ENCODE results near the gene FOXE3.

FOXE3 gene

DNA sequence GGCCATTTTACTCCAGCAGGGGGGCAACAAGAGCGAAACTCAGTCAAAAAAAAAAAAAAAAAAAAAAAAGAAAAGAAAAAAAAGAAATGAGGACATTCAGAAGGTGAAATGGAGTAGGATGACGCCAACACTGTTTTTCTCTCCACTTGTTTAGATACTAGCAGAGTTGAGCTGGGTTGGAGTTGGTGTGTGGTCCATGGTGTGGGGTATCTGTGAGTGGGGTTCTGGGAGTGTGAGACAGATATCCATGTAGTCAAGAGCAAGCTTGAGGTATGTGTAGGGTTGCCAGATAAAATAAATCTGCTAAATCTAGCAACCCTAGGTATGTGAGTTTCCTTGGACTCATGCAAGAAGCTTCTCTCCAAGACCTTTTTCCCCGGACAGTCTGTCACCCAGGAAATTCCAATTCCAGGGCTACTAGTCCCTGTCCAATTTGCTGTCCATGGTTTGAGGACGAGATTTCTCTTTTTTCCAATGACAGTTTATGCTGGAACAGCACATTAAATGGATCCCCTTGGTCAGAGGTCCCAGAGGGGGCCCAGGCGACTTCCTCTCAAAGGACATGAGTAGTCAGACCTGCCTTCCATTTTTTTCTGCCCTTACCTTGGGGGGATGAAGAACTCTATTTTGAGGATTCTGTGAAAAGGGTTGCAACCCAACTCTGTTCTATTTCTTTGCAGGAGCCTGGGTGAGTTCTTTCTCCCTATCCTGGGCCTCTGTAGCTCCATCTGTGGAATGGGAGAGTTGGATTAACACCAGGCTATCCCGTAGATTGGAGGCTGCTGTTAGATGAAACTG is 19.6 kb downstream of the FOXE3 start:
- DNase-seq (ENCODE audit: low read depth in 2 of 2), result no peak

DNA sequence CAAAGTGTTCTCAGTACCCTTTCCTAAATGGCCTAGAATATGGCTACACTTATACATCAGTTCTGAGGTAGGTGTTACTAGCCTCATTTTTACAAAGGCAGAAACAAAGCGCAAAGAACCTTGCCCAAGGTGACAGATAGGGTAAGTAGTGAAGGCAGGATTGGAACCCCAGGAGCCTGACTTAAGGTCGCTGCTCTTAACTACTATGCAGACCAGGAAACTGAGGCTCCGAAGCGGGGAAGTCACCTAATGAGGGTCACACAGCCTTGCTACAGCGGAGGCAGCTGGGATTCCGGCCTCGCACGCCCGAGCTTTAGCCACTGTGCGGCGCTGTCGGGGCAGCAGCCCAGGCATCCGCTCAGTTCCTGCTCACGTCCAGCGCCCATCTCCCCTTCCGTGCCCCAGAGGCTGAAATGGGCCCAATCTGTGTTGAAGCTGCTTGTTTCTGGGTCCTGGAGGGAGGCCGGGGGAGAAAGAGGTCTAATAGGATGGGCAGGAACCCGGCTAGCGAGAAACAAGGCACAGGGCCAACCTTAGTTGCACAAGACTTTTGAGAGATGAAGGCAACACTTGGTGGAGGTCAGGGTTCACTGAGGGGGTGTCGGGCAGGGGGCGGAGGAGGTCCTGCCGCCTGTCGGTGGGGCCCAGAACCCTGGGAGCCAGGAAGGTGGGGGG is 20.4 kb downstream of the FOXE3 start:
- DNase-seq (ENCODE audit: low read depth in 2 of 2), result peak; percentile 68 to 74

DNA sequence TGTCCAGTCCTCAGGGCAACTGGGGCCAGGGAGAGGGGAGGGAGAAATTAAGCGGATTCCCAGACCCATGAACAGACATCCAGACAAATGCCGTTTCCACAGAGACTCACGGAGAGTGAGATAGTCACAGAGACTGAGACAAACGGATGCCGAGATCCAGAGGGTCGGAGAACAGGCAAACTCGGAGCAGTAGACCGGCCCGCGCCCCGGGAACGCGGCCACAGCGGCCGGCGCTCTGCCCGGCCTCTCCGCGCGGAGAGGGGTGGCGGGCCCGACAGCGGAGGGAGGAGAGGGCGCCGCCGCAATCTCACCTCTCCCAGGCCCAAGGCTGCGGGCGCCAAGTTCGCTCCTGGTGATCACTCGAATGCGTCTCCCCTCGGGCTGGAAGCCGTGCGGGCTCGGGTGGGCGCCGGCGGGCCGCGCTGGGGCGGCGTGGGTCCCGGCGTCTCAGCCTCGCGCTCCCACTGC is 20.9 kb downstream of the FOXE3 start:
- no peak for DNase-seq (ENCODE audit: low read depth in 2 of 2)

DNA sequence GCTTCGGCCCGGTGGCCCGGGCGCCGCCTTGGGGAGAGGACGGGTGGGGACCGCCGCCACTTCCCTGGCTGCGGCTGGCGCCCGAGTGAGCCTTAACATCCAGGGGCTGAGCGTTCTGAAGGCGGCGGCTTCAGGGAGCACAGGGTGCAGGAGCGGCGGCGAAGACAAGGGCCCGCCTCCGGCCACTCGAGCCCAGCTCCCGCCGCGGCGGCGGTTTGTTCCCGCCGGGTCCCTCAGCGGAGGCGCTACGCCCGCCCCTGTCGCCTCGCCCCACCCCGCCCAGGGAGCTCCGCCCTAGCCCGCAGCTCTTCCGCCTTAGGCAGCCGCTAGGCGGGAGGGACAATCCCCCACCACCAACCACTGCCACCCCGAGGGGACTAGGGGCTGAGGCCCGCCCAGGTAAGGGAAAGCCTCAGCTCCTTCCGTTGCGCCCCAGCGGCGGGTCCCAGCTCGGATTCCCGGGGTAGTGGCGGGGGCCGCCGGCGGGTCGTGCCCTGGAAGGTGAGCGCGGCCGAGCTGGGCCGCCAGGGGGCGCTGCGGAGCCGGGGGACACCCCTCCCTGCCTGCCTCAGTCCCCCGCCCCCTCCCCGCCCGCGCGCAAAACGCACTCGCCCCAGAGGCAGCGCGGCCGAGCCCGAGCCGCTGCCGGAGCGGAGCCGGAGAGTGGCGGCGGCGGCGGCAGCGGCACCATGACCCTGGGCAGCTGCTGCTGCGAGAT is 21.5 kb downstream of the FOXE3 start, which contains the start of gene FOXD2:
Gene FOXD2, plus strand, starts transcription at position 598 of the 718 bp plus-strand sequence. Its CDS starts 92 bp downstream, at position 690.
- DNase-seq (ENCODE audit: low read depth in 2 of 2), result peak; percentile 85 to 88

DNA sequence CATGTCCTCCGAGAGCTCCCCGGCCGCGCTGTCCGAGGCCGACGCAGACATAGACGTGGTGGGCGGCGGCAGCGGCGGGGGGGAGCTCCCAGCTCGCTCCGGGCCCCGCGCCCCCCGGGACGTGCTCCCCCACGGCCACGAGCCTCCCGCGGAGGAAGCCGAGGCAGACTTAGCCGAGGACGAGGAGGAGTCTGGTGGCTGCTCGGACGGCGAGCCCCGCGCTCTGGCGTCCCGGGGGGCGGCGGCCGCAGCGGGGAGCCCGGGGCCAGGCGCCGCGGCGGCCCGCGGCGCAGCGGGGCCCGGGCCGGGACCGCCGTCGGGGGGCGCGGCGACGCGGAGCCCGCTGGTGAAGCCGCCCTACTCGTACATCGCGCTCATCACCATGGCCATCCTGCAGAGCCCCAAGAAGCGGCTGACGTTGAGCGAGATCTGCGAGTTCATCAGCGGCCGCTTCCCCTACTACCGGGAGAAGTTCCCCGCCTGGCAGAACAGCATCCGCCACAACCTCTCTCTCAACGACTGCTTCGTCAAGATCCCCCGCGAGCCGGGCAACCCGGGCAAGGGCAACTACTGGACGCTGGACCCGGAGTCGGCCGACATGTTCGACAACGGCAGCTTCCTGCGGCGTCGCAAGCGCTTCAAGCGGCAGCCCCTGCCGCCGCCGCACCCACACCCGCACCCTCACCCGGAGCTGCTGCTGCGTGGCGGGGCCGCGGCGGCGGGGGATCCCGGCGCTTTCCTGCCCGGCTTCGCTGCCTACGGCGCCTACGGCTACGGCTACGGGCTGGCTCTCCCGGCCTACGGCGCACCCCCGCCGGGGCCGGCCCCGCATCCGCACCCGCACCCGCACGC is 22.3 kb downstream of the FOXE3 start:
- no peak for DNase-seq (ENCODE audit: low read depth in 2 of 2)

DNA sequence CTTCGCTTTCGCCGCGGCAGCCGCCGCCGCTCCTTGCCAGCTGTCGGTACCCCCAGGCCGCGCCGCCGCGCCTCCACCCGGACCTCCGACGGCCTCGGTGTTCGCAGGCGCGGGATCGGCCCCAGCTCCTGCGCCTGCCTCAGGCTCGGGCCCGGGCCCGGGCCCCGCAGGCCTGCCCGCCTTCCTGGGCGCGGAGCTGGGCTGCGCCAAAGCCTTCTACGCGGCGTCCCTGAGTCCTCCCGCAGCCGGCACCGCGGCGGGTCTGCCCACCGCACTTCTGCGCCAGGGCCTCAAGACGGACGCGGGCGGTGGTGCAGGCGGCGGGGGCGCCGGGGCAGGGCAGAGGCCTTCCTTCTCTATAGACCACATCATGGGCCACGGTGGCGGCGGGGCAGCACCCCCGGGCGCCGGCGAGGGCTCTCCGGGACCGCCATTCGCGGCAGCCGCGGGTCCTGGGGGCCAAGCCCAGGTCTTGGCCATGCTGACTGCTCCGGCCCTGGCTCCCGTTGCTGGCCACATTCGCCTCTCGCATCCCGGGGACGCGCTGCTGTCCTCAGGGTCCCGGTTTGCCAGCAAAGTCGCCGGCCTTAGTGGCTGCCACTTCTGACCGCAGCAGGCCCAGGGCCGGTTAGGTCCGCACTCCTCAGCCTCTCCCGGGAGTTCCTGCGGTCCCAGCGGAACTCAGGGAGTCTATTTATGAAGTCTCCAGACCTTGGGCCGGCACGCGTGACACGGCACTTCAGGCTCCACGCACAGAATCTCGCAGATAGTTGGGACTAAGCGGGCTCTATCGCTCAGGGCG is 23.1 kb downstream of the FOXE3 start:
- DNase-seq (ENCODE audit: low read depth in 2 of 2), result no peak

DNA sequence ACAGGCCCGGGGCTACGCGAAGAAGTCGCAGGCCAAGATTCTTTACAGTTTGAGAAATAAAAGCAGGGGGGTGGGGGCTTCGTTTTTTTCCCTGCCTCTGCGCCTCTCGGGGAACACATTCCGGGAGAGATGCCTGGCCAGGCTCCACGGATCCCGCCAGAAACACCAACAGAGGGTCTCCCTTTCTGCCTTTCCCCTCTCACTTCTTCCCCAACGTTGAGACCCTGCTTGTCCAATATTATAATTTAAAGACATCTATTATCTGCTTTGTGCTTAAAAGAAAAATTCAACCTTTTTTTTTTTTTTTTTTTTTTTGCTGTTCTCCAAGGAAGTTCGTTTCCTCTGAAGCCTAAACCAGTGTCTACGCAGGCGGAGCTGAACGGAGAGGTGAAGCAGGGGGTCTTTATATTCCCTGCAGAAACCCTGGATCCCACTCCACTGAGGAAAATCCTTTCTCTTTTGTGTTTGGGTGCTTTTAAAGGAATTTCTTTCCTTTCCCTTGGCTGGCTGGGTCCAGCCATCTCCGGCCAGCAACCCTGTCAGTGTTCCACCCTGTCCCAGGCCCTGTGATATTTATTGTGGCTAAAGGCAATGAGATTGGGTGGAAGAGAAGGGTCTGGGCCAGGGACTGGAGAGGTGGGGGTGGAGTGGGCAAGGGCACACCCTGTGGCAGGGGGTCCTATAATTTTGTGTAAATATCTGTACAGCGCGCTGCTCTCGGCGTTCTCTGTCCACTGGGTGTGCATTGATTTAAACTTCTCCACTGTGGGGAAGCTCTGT is 23.9 kb downstream of the FOXE3 start:
- no peak for DNase-seq (ENCODE audit: low read depth in 2 of 2)

DNA sequence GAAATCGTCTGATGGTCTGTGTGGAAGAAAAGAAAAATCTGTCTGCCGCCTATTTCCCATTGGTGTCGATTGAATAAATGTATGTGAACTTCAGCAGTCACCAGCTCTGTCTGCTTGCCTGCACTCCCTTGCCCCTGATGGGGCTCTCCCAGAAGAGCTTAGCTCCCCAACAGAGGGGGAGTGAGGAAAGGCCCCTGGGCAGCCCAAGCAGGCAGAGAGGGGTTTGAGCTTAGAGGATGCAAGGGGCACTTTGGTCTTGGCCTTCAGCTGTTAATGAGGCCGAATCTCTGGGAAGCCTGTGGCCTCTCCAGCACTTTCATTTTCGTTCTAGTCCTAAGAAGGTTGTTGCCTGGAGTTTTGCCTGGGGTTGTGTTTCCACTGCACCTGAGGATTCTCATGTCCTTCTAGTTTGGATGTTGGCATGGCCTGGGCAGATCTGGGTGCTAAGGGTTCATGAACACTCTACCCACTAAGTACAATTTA is 24.6 kb downstream of the FOXE3 start:
- DNase-seq (ENCODE audit: low read depth in 2 of 2), result no peak

DNA sequence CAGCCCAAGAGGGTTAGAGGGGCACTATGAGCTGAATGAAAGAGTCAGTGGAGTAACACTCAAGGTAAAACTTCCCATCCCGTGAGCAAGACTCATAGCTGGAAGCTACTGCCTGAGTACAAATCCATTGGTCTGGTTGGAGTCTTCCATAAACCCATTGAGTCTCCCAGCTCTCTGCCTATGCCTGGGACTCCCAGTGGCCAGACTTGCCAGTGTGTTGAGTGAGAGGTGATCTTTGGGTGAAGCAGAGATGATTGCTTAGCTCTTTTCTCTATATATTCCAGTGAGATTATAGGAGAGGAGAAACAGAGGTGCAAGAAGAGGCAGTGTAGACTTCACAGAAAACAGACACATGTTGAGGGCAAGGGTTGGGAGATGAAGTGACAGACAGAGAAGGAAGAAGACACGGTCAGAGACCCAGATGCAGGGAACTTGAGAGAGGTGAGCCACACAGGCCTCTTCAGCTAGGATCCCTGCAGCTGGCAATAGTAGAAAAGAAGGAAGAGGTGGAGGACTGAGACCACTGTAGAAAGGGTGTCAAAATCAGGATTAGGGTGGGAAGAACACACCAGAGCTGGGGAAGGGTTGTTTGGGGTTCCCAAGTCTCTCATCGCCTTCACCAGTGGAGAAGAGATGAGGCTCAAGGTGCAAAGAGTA is 25.5 kb downstream of the FOXE3 start:
- no peak for DNase-seq (ENCODE audit: low read depth in 2 of 2)

DNA sequence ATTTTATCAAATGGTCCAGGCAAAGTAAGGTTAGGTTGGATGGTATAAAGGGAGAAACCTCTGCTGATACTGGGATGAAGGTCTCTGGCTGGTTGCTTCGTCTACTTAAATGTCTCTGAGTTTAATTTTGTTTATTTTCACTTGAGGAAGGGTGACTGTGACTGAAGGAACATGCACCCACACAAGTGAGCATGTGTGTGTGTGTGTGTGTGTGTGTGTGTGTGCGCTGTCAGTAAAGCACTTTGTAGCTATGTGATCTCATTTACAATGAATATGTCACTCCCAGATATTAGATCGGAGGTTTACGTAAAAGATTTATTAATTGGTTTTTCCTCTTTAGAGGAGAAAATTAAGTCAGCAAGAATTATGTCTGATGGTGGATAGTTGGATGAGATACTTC is 26.1 kb downstream of the FOXE3 start:
- DNase-seq (ENCODE audit: low read depth in 2 of 2), result no peak

DNA sequence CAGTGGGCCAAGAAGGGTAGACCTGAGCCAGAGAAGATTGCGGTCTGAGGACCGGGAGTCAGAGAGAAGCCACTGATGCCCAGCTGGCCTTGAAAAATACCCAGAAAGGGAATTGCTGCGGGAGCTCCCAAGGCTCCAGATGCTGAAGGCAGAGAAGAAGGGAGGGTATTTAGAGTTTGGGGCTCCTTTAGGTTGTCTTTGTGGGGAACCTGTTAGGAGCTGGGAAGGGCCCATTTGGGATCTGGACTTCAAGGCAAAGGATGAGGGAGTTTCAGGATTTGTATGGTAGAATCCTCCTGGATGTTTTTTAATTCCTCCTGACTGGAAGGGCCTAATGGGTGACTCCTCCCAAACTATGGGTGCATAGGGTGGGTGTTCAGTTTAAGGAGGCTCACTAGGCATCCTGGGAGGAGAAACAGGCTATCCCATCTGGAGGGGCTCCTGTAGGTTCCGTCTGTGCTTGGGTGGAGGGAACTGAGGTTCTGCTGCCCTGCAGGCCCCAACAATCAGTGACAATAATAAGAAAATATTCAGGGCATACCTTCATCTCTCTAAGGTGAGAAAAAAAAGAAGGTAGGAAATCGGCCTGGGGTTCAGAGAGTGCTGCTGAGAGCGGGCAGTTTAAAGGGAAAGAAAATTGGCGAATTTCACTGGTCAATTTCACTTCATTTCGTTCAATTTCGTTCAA is 26.9 kb downstream of the FOXE3 start:
- DNase-seq (ENCODE audit: low read depth in 2 of 2), result no peak

DNA sequence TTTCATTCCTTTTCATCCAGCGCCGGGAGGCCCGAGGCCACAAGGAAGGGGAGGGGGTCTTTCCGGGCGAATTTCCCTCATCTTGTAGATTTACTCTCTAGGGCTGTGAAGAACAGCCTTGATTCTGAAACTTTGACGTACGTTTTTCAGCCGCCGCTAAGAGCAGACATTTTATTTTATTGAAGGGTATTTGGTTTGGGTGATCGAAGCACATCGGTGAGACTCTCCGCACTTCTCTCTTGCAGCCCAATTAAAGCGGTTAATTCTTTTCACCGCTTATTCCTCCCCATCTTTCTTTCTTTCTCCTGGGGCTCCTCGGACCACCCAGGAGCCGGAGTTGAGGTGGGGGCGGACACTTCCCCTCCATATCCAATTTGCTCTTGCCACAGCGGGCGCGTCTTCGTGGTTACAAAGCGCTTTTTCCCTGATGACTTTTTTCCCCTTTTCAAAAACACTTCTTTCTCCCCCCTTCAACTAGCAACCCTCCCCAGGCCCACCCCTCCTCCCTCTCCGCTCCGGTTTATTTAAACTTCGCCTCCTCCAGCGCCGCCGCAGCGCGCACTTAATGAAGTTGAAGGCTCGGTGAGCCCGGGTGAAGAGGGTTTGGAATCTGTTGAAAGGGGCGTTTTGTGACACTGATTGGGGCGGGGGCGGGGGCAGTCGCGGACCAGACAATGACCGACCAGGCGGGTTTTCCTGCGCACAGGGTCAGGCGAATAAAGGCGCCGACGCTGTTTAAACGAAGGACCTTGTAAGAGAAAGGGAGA is 27.6 kb downstream of the FOXE3 start:
- DNase-seq (ENCODE audit: low read depth in 2 of 2), result no peak

DNA sequence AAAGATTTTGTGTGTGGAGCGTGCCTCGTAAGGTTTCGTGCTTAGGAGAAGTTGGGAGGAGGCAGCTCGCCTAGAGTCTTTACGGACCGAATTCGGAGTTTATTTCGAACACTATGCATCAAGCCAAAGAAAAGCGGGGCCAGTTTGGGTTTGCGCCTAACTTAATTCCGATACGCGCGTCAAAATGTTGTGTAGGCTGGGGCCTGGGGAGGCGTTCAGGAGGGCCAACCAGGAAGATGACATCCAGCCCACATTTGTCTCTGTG is 28.1 kb downstream of the FOXE3 start:
- no peak for DNase-seq (ENCODE audit: low read depth in 2 of 2)

DNA sequence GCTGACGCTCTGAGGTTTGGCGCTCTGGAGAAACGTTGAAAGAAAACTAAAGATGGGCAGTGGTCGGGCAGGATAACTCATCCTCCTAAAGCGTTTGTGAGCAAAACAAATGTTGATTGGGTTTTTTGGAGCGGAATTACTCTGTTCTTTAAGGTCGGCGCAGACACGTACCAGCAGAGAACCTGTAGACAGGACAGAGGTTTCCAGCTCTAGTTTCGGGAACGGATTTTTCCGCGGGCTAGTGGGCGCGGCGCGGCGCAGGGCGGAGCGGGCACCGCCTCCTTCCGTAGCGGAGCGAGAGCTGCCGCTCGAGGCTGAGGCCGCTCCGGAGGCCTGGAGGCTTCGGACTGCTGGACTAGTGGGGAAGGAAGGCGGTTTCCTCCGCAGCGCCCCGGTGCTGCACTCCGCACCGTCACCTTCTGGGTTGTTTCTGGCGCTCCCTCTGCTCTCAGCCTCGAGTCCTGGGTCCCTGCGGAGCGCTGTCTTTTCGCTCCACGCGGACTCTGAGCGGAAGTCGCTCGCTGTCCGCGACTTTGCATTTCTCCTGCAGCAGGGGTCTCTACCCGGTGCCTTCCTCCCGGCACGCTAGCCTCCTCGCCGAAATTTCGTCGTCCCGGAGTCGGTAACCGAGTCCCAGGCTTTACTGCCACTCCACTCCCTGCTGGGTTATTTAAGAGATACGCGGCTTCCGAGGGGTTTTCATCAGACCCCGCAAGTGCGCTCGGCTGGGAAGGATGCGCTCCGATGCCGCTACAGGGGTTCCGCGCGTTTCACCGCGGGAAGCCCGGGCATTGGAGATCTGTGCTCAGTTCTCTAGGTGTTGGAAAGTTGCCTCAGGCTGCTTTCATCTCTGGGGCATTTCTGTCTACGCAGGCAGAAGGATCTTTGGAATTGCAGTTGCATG is 28.7 kb downstream of the FOXE3 start:
- no peak for DNase-seq (ENCODE audit: low read depth in 2 of 2)

DNA sequence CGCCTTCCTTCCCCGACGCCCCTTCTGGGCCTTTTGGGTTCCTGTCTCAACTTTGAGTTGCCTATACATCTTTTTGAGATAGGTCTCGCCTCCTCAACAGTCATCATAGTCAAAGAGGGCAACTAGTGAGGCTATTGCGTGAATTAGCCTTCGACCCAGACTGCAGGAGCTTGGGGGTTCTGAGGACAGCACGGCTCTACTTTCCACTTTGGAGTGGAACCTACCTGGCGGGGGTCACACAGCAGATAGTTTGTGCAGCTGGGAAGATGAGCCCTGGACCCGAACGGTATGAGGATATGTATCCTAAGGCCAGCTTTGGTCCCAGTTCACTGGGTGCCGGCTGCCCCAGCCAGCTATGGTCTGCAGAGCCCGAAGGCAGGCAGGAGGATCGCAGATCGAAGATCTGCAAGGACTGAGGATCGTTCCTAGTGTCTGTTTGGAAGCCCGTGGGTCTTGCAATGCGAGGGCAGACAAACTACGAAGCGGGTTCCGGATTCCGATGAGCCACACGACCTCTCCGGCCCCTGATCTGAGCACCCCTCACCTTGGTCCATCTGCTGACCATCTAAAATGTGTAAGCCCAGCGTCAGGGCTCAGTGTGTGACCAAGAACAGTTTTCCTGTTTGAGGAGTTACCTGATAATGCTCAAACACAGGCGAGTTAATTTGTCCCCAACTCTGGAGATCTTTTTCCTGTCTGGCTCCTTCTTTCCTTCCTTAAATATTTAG is 29.9 kb downstream of the FOXE3 start:
- DNase-seq (ENCODE audit: low read depth in 2 of 2), result no peak

DNA sequence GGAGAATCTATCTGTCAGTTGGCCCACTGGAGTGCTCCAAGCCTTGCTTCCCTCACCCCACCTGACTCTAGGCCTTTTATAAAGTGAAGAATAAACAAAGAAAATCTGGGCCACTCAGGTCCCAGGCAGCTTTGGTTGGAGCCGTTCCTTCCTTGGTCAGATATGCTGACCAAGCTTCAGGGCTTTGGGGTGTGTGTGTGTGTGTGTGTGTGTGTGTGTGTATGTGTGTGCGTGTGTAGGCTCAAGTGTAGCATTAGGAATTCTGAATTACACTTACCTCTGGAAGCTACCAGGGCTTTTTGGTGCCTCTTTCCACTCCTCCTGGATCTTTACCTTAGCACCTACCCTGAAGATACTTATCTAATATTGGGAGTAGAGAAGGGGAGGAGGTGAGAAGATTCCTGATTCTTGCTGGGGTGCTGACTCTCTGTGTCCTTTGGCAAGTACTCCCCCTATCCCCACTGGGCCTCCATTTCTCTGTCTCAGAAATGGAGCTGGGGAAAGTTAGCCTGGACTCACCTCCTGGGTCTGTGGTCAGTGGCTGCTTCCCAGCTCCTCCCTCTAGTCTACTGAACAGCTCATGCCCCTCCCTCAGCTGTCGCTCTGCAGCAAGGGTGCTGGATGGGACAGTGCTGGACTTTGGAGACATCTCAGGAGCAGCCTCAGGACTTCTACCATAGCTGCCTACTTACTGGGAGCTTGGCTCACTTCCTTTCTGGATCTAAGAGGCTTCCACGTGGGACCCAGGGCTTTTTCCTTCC is 32.6 kb downstream of the FOXE3 start:
- DNase-seq (ENCODE audit: low read depth in 2 of 2), result no peak

Data from stimulated activated CD8-positive, alpha-beta memory T cell treated with anti-CD3 and anti-CD28 coated beads, Interleukin-15, amount 100 ng/mL, for 48 hours (primary cell).